GM12878 (cell line): Measurements from ENCODE around the gene USH1C. TPM values are rescaled to one million over a fixed set of nuclear protein-coding genes. Genes with fewer than 3 reads are reported as not detected.

Source experiments
- IRF4 ChIP-seq: IDR thresholded peaks from 2 replicates; pipeline ENCODE4 v1.6.1; 2011; ENCODE audit warnings: low read depth, low read length
- MYB ChIP-seq: fragments of 150-350 bp; IDR thresholded peaks from 2 replicates; pipeline ENCODE4 v1.6.1; 2014; ENCODE audit warnings: mild to moderate bottlenecking, low read depth, low read length, borderline replicate concordance
- RAD51 ChIP-seq: fragments of 450-650 bp; IDR thresholded peaks from 2 replicates; pipeline ENCODE4 v1.6.1; 2016; ENCODE audit warnings: moderate library complexity, mild to moderate bottlenecking, inconsistent platforms
- SIN3A ChIP-seq: IDR thresholded peaks from 2 replicates; pipeline ENCODE4 v1.6.1; 2012; ENCODE audit warnings: low read depth, low read length, improper control_type of control experiment
- ZNF622 ChIP-seq: fragments of 450-650 bp; IDR thresholded peaks from 2 replicates; pipeline ENCODE4 v1.6.1; 2017; ENCODE audit warnings: mild to moderate bottlenecking, inconsistent platforms
- polyA plus RNA-seq, 11 experiments: library from polyadenylated mRNA; depleted of rRNA in 4 of 11; unstranded in 6 of 11; stranded (reverse) in 5 of 11; fragments of >200 nt; fragmentation: Nextera tagmentation in 4 of 11; fragmentation: Illumina TruSeq in 1 of 11; extraction: Ambion mirVana in 4 of 11; extraction: Trizol in 1 of 11; gene quantifications; 1 replicate in 1 of 11; 2 replicates in 10 of 11; pipeline versions ENCODE4 v1.2.1 to v1.2.3, GENCODE V29; 2011 to 2016; ENCODE audit warnings: inconsistent platforms in 2 of 11, missing spikeins in 2 of 11, low read depth in 1 of 11
- total RNA-seq, 4 experiments: library from RNA; depleted of rRNA in 3 of 4; stranded (reverse); fragments of >200 nt in 3 of 4; fragmentation: Illumina TruSeq in 1 of 4; extraction: Trizol in 1 of 4; gene quantifications; 2 replicates each; pipeline versions ENCODE4 v1.2.1 to v1.2.3, GENCODE V29; 2013 to 2021
- TF ChIP-seq, protein P1 (sequence below): IDR thresholded peaks from 2 replicates; pipeline ENCODE4 v1.6.1; 2012; ENCODE audit warnings: improper control_type of control experiment, low read depth, low read length; ENCODE audit not compliant: insufficient replicate concordance
- TF ChIP-seq, protein P2 (sequence below): fragments of 450-650 bp; formaldehyde crosslinking; IDR thresholded peaks from 2 replicates; pipeline ENCODE4 v1.4.0; 2022; ENCODE audit warnings: mild to moderate bottlenecking, moderate library complexity

The USH1C gene
- total and polyA plus RNA-seq, 10 of the 15 experiments (the other 5 are each of a cell fraction or from before 2014, with no cell fraction given), result not detected

DNA sequence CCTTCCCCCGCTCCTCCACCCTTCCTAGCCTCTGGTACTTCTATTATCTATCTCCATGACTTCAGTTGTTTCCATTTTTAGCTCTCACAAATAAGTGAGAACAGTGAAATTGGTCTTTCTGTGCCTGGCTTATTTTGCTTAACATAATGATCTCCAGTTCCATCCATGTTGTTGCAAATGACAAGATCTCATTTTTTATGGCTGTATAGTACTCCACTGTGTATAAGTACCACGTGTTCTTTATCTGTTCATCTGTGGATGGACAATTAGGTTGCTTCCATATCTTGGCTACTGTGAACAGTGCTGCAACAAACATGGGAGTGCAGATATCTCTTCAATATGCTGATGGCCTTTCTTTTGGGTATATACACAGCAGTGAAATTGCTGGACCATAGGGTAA, 60.7 kb downstream of the USH1C start (continued):
- TF ChIP-seq, protein P1, sequence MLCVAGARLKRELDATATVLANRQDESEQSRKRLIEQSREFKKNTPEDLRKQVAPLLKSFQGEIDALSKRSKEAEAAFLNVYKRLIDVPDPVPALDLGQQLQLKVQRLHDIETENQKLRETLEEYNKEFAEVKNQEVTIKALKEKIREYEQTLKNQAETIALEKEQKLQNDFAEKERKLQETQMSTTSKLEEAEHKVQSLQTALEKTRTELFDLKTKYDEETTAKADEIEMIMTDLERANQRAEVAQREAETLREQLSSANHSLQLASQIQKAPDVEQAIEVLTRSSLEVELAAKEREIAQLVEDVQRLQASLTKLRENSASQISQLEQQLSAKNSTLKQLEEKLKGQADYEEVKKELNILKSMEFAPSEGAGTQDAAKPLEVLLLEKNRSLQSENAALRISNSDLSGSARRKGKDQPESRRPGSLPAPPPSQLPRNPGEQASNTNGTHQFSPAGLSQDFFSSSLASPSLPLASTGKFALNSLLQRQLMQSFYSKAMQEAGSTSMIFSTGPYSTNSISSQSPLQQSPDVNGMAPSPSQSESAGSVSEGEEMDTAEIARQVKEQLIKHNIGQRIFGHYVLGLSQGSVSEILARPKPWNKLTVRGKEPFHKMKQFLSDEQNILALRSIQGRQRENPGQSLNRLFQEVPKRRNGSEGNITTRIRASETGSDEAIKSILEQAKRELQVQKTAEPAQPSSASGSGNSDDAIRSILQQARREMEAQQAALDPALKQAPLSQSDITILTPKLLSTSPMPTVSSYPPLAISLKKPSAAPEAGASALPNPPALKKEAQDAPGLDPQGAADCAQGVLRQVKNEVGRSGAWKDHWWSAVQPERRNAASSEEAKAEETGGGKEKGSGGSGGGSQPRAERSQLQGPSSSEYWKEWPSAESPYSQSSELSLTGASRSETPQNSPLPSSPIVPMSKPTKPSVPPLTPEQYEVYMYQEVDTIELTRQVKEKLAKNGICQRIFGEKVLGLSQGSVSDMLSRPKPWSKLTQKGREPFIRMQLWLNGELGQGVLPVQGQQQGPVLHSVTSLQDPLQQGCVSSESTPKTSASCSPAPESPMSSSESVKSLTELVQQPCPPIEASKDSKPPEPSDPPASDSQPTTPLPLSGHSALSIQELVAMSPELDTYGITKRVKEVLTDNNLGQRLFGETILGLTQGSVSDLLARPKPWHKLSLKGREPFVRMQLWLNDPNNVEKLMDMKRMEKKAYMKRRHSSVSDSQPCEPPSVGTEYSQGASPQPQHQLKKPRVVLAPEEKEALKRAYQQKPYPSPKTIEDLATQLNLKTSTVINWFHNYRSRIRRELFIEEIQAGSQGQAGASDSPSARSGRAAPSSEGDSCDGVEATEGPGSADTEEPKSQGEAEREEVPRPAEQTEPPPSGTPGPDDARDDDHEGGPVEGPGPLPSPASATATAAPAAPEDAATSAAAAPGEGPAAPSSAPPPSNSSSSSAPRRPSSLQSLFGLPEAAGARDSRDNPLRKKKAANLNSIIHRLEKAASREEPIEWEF, result no peak
- no peak for TF ChIP-seq MYB
- no peak for TF ChIP-seq SIN3A
- no peak for TF ChIP-seq ZNF622
- TF ChIP-seq IRF4, result no peak
- no peak for TF ChIP-seq RAD51
- TF ChIP-seq, protein P2, sequence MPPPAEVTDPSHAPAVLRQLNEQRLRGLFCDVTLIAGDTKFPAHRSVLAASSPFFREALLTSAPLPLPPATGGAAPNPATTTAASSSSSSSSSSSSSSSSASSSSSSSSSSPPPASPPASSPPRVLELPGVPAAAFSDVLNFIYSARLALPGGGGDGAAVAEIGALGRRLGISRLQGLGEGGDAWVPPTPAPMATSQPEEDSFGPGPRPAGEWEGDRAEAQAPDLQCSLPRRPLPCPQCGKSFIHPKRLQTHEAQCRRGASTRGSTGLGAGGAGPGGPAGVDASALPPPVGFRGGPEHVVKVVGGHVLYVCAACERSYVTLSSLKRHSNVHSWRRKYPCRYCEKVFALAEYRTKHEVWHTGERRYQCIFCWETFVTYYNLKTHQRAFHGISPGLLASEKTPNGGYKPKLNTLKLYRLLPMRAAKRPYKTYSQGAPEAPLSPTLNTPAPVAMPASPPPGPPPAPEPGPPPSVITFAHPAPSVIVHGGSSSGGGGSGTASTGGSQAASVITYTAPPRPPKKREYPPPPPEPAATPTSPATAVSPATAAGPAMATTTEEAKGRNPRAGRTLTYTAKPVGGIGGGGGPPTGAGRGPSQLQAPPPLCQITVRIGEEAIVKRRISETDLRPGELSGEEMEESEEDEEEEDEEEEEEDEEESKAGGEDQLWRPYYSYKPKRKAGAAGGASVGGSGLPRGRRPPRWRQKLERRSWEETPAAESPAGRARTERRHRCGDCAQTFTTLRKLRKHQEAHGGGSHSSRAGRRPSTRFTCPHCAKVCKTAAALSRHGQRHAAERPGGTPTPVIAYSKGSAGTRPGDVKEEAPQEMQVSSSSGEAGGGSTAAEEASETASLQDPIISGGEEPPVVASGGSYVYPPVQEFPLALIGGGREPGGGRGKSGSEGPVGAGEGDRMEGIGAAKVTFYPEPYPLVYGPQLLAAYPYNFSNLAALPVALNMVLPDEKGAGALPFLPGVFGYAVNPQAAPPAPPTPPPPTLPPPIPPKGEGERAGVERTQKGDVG (CRISPR knock-in tag), result no peak
